GM10248 (cell line): ENCODE data around the gene COBL.

Source experiments
- CTCF ChIA-PET: fragments of 300-600 bp; sonication (Branson Sonifier 250); formaldehyde crosslinking; extraction: SDS; loops from one replicate; lab custom pipeline; 2021; ENCODE audit warnings: antibody characterized with exemption; lab: Yijun Ruan, JAX
- POLR2A ChIA-PET: fragments of 350-650 bp; sonication (Branson Sonifier 250); formaldehyde crosslinking; extraction: SDS; loops from one replicate; lab custom pipeline; 2020; ENCODE audit warnings: antibody characterized with exemption; lab: Yijun Ruan, JAX
- DNase-seq: peaks from one replicate; pipeline ENCODE4 v3.0.0; 2012; ENCODE audit errors: extremely low spot score
- CTCF ChIP-seq: IDR thresholded peaks from 2 replicates; pipeline ENCODE4 v1.5.1; 2012; ENCODE audit warnings: mild to moderate bottlenecking, low read depth; ENCODE audit errors: extremely low read depth, missing control alignments, control extremely low read depth

COBL gene

GRCh38 chr7:51229106-51229537 is 87.5 kb downstream of the COBL start:
- no peak for DNase-seq
- POLR2A ChIA-PET: no interaction called here
- CTCF ChIA-PET: interaction anchor here (0.7 kb wide), 1 partner anchor 69 kb away, joined by 3 read pairs; no protein-coding TSS in a partner anchor
- no peak for TF ChIP-seq CTCF

GRCh38 chr7:51228386-51228958 is 88.1 kb downstream of the COBL start:
- ChIA-PET CTCF (interaction anchor here (0.7 to 1.2 kb wide), 2 partner anchors 8 to 68 kb away, joined by 3 to 4 read pairs; no protein-coding TSS in a partner anchor), POLR2A (no interaction called here)
- no peak for DNase-seq
- TF ChIP-seq CTCF: no peak

- ChIA-PET CTCF (interaction anchor here (1.2 kb wide), 1 partner anchor 9 kb away, joined by 4 read pairs; no protein-coding TSS in a partner anchor), POLR2A (no interaction called here)
- DNase-seq: no peak
- TF ChIP-seq CTCF: no peak
Observed at GRCh38 chr7:51227861-51228260, 88.7 kb downstream of the COBL start.

- POLR2A ChIA-PET: no interaction called here
- CTCF ChIA-PET: interaction anchor here (1.2 kb wide), 1 partner anchor 10 kb away, joined by 4 read pairs; no protein-coding TSS in a partner anchor
- TF ChIP-seq CTCF: no peak
- no peak for DNase-seq
Observed at GRCh38 chr7:51226916-51227535, 89.6 kb downstream of the COBL start.

- CTCF ChIA-PET: no interaction called here
- no peak for TF ChIP-seq CTCF
- no peak for DNase-seq
- POLR2A ChIA-PET: no interaction called here
Observed at GRCh38 chr7:51226063-51226755, 90.4 kb downstream of the COBL start.

GRCh38 chr7:51224811-51225595 is 91.6 kb downstream of the COBL start:
- ChIA-PET POLR2A (no interaction called here), CTCF (interaction anchor here (1.0 kb wide), 1 partner anchor 145 kb away, joined by 3 read pairs; no protein-coding TSS in a partner anchor)
- TF ChIP-seq CTCF: no peak
- no peak for DNase-seq
